ENCODE results near the gene ZNF280C.

The ZNF280C gene

DNA sequence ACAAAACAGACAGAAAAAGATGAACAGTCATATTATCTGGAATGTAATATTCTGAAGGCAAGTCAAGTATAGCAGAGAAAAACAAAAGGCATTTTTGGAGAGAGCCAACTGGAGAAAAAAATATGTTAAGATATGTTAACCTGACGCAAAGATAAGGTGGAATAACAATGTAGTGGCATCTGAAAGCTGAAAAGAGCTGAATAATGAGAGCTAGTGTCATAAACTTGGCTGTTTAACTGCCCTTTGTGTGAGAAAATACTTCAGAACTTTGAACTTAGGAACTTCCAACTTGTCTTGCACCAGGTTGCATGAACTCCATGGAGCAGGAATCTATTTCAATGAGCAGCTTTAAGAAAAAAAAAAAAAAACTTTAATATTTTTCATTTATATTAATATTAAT, 64.1 kb downstream of the ZNF280C start:
- Histone ChIP-seq H3K36me3 (ENCODE audit: control insufficient read depth in 4 of 4, insufficient read depth in 4 of 4, low read length in 3 of 4) (peaks cover 0 to 7% (median 2%) of the 10 kb centered on the region in 4 experiments), H3K4me3 (ENCODE audit: control insufficient read depth in 1 of 7, extremely low read depth in 1 of 7, insufficient read depth in 4 of 7, low read depth in 2 of 7, low read length in 6 of 7) (no peak overlapping the region), H3K9me3 (ENCODE audit: control extremely low read depth in 1 of 5, control insufficient read depth in 4 of 5, insufficient read depth in 2 of 5, low read depth in 1 of 5, low read length in 4 of 5) (no peaks in the 10 kb centered on the region), H3K27ac (ENCODE audit: insufficient read depth in 1 of 2, low read depth in 1 of 2, low read length in 2 of 2, poor library complexity in 1 of 2, severe bottlenecking in 2 of 2) (no peak overlapping the region), H3K4me1 (ENCODE audit: control extremely low read depth in 1 of 4, control insufficient read depth in 4 of 4, insufficient read depth in 4 of 4, low read length in 3 of 4) (no peaks in the 10 kb centered on the region), H3K27me3 (replicated peaks in 2 of 5; ENCODE audit: control insufficient read depth in 4 of 5, insufficient read depth in 5 of 5, low read length in 4 of 5) (no peaks in the 10 kb centered on the region)
- ChIA-PET CTCF (no interaction called here), POLR2A (no interaction called here)
- no peak for DNase-seq
- 75% methylated on average over 1 of the region's 1 CpG for WGBS (ENCODE audit: insufficient coverage)

- no peak for DNase-seq
- Histone ChIP-seq H3K27ac (ENCODE audit: insufficient read depth in 1 of 2, low read depth in 1 of 2, low read length in 2 of 2, poor library complexity in 1 of 2, severe bottlenecking in 2 of 2) (no peak overlapping the region), H3K36me3 (ENCODE audit: control insufficient read depth in 4 of 4, insufficient read depth in 4 of 4, low read length in 3 of 4) (peaks cover 0 to 2% (median 0%) of the 10 kb centered on the region in 4 experiments), H3K4me1 (ENCODE audit: control extremely low read depth in 1 of 4, control insufficient read depth in 4 of 4, insufficient read depth in 4 of 4, low read length in 3 of 4) (no peaks in the 10 kb centered on the region), H3K9me3 (ENCODE audit: control extremely low read depth in 1 of 5, control insufficient read depth in 4 of 5, insufficient read depth in 2 of 5, low read depth in 1 of 5, low read length in 4 of 5) (no peaks in the 10 kb centered on the region), H3K27me3 (replicated peaks in 2 of 5; ENCODE audit: control insufficient read depth in 4 of 5, insufficient read depth in 5 of 5, low read length in 4 of 5) (no peaks in the 10 kb centered on the region), H3K4me3 (ENCODE audit: control insufficient read depth in 1 of 7, extremely low read depth in 1 of 7, insufficient read depth in 4 of 7, low read depth in 2 of 7, low read length in 6 of 7) (no peak overlapping the region)
- CTCF ChIA-PET = interaction anchor here (0.7 to 1.8 kb wide), 4 partner anchors 10 to 122 kb away, joined by 3 to 6 read pairs (median 4); no protein-coding TSS in a partner anchor
- 81% methylated on average over 4 of the region's 5 CpGs for WGBS (ENCODE audit: insufficient coverage)
- POLR2A ChIA-PET = no interaction called here
Observed at GRCh38 chrX:130197464-130197863, 71.2 kb downstream of the ZNF280C start.

GRCh38 chrX:130196466-130196865, 72.2 kb downstream of the ZNF280C start:
- Histone ChIP-seq H3K27ac (ENCODE audit: insufficient read depth in 1 of 2, low read depth in 1 of 2, low read length in 2 of 2, poor library complexity in 1 of 2, severe bottlenecking in 2 of 2) (no peak overlapping the region), H3K27me3 (replicated peaks in 2 of 5; ENCODE audit: control insufficient read depth in 4 of 5, insufficient read depth in 5 of 5, low read length in 4 of 5) (no peaks in the 10 kb centered on the region), H3K4me3 (ENCODE audit: control insufficient read depth in 1 of 7, extremely low read depth in 1 of 7, insufficient read depth in 4 of 7, low read depth in 2 of 7, low read length in 6 of 7) (no peak overlapping the region), H3K4me1 (ENCODE audit: control extremely low read depth in 1 of 4, control insufficient read depth in 4 of 4, insufficient read depth in 4 of 4, low read length in 3 of 4) (no peaks in the 10 kb centered on the region), H3K36me3 (ENCODE audit: control insufficient read depth in 4 of 4, insufficient read depth in 4 of 4, low read length in 3 of 4) (no peaks in the 10 kb centered on the region), H3K9me3 (ENCODE audit: control extremely low read depth in 1 of 5, control insufficient read depth in 4 of 5, insufficient read depth in 2 of 5, low read depth in 1 of 5, low read length in 4 of 5) (no peaks in the 10 kb centered on the region)
- POLR2A ChIA-PET = no interaction called here
- 97% methylated on average over 7 of the region's 7 CpGs for WGBS (ENCODE audit: insufficient coverage)
- no peak for DNase-seq
- CTCF ChIA-PET = interaction anchor here (1.4 to 1.8 kb wide), 2 partner anchors 9 to 116 kb away, joined by 5 to 6 read pairs; no protein-coding TSS in a partner anchor

DNA sequence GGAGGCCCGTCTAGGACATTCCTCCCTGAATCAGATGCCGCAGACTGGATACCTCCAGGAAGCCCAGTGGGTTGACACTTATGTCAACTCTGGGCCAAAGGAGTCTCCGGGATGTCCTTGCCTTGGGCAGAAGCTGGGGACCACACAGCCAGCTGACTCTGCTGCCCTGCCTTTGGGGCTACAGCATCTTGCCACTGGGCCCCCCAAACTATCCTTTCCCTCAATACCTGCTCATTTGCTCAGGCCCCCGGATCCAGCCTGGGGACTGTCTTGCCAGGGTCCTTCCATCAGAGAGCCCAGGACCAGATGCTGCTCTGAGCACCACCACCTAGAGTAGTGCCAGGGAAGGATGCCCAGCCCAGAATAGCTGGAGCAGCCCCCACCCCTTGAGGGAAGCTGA, 77.9 kb downstream of the ZNF280C start:
- CTCF ChIA-PET = interaction anchor here (0.9 to 4.3 kb wide), 5 partner anchors 10 to 110 kb away, joined by 3 to 22 read pairs (median 4); no protein-coding TSS in a partner anchor

DNA sequence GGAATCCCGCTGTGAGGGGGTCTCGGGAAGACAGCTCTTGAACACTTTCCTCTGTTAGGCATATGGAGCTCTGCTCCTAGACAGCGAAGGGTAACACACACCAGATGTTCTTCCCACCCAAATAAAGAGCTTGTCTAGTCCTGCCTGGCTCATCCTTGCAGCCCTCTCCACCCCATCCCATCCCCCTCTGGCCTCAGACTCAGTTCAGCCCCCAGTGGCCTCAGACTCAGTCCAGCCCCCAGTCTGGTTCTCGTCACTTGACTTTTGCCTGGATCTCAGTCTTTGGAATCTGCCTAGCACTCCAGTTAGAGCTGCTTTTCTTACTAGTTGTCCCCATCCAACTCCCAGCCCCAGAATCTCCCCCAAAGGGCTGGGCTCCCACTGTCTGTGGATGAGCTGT, 82.0 kb downstream of the ZNF280C start:
- Histone ChIP-seq H3K4me1 (ENCODE audit: control extremely low read depth in 1 of 4, control insufficient read depth in 4 of 4, insufficient read depth in 4 of 4, low read length in 3 of 4) (peaks cover 0 to 7% (median 3%) of the 10 kb centered on the region in 4 experiments), H3K4me3 (ENCODE audit: control insufficient read depth in 1 of 7, extremely low read depth in 1 of 7, insufficient read depth in 4 of 7, low read depth in 2 of 7, low read length in 6 of 7) (no peak overlapping the region), H3K36me3 (ENCODE audit: control insufficient read depth in 4 of 4, insufficient read depth in 4 of 4, low read length in 3 of 4) (peaks cover 0 to 6% (median 0%) of the 10 kb centered on the region in 4 experiments), H3K27ac (ENCODE audit: insufficient read depth in 1 of 2, low read depth in 1 of 2, low read length in 2 of 2, poor library complexity in 1 of 2, severe bottlenecking in 2 of 2) (no peak overlapping the region), H3K9me3 (ENCODE audit: control extremely low read depth in 1 of 5, control insufficient read depth in 4 of 5, insufficient read depth in 2 of 5, low read depth in 1 of 5, low read length in 4 of 5) (no peaks in the 10 kb centered on the region), H3K27me3 (replicated peaks in 2 of 5; ENCODE audit: control insufficient read depth in 4 of 5, insufficient read depth in 5 of 5, low read length in 4 of 5) (no peaks in the 10 kb centered on the region)
- CTCF ChIA-PET = interaction anchor here (0.8 to 2.5 kb wide), 4 partner anchors 21 to 110 kb away, joined by 3 to 7 read pairs (median 4); partner anchors contain the start of gene AIFM1
- POLR2A ChIA-PET = no interaction called here
- no peak for DNase-seq
- 76% methylated on average over 4 of the region's 4 CpGs for WGBS (ENCODE audit: insufficient coverage)

More for the DNA sequence above, 77.9 kb downstream of the ZNF280C start:
- POLR2A ChIA-PET = no interaction called here
- H3K4me1 ChIP-seq (ENCODE audit: control extremely low read depth in 1 of 4, control insufficient read depth in 4 of 4, insufficient read depth in 4 of 4, low read length in 3 of 4) = no peaks in the 10 kb centered on the region
- H3K36me3 ChIP-seq (ENCODE audit: control insufficient read depth in 4 of 4, insufficient read depth in 4 of 4, low read length in 3 of 4) = no peaks in the 10 kb centered on the region
- H3K27me3 ChIP-seq (replicated peaks in 2 of 5; ENCODE audit: control insufficient read depth in 4 of 5, insufficient read depth in 5 of 5, low read length in 4 of 5) = no peaks in the 10 kb centered on the region
- WGBS (ENCODE audit: insufficient coverage) = 89% methylated on average over 4 of the region's 4 CpGs
- H3K4me3 ChIP-seq (ENCODE audit: control insufficient read depth in 1 of 7, extremely low read depth in 1 of 7, insufficient read depth in 4 of 7, low read depth in 2 of 7, low read length in 6 of 7) = no peak overlapping the region
- DNase-seq = no peak
- H3K9me3 ChIP-seq (ENCODE audit: control extremely low read depth in 1 of 5, control insufficient read depth in 4 of 5, insufficient read depth in 2 of 5, low read depth in 1 of 5, low read length in 4 of 5) = no peaks in the 10 kb centered on the region
- H3K27ac ChIP-seq (ENCODE audit: insufficient read depth in 1 of 2, low read depth in 1 of 2, low read length in 2 of 2, poor library complexity in 1 of 2, severe bottlenecking in 2 of 2) = no peak overlapping the region

GRCh38 chrX:130184857-130185256, 83.8 kb downstream of the ZNF280C start:
- H3K36me3 ChIP-seq (ENCODE audit: control insufficient read depth in 4 of 4, insufficient read depth in 4 of 4, low read length in 3 of 4) = peaks cover 0 to 6% (median 0%) of the 10 kb centered on the region in 4 experiments
- POLR2A ChIA-PET = no interaction called here
- CTCF ChIA-PET = no interaction called here

GRCh38 chrX:130184168-130184567, 84.5 kb downstream of the ZNF280C start:
- DNase-seq = no peak
- Histone ChIP-seq H3K4me1 (ENCODE audit: control extremely low read depth in 1 of 4, control insufficient read depth in 4 of 4, insufficient read depth in 4 of 4, low read length in 3 of 4) (peaks cover 0 to 20% (median 9%) of the 10 kb centered on the region in 4 experiments), H3K27ac (ENCODE audit: insufficient read depth in 1 of 2, low read depth in 1 of 2, low read length in 2 of 2, poor library complexity in 1 of 2, severe bottlenecking in 2 of 2) (no peak overlapping the region), H3K27me3 (replicated peaks in 2 of 5; ENCODE audit: control insufficient read depth in 4 of 5, insufficient read depth in 5 of 5, low read length in 4 of 5) (no peaks in the 10 kb centered on the region), H3K4me3 (ENCODE audit: control insufficient read depth in 1 of 7, extremely low read depth in 1 of 7, insufficient read depth in 4 of 7, low read depth in 2 of 7, low read length in 6 of 7) (no peak overlapping the region), H3K9me3 (ENCODE audit: control extremely low read depth in 1 of 5, control insufficient read depth in 4 of 5, insufficient read depth in 2 of 5, low read depth in 1 of 5, low read length in 4 of 5) (no peaks in the 10 kb centered on the region), H3K36me3 (ENCODE audit: control insufficient read depth in 4 of 4, insufficient read depth in 4 of 4, low read length in 3 of 4) (peaks cover 0 to 6% (median 0%) of the 10 kb centered on the region in 4 experiments)
- ChIA-PET CTCF (no interaction called here), POLR2A (no interaction called here)
- 96% methylated on average over 11 of the region's 11 CpGs for WGBS (ENCODE audit: insufficient coverage)

More at GRCh38 chrX:130184857-130185256, 83.8 kb downstream of the ZNF280C start:
- H3K9me3 ChIP-seq (ENCODE audit: control extremely low read depth in 1 of 5, control insufficient read depth in 4 of 5, insufficient read depth in 2 of 5, low read depth in 1 of 5, low read length in 4 of 5) = no peaks in the 10 kb centered on the region
- H3K27me3 ChIP-seq (replicated peaks in 2 of 5; ENCODE audit: control insufficient read depth in 4 of 5, insufficient read depth in 5 of 5, low read length in 4 of 5) = no peaks in the 10 kb centered on the region
- H3K27ac ChIP-seq (ENCODE audit: insufficient read depth in 1 of 2, low read depth in 1 of 2, low read length in 2 of 2, poor library complexity in 1 of 2, severe bottlenecking in 2 of 2) = no peak overlapping the region
- DNase-seq = no peak
- H3K4me1 ChIP-seq (ENCODE audit: control extremely low read depth in 1 of 4, control insufficient read depth in 4 of 4, insufficient read depth in 4 of 4, low read length in 3 of 4) = peaks cover 0 to 13% (median 5%) of the 10 kb centered on the region in 4 experiments
- no peak overlapping the region for H3K4me3 ChIP-seq (ENCODE audit: control insufficient read depth in 1 of 7, extremely low read depth in 1 of 7, insufficient read depth in 4 of 7, low read depth in 2 of 7, low read length in 6 of 7)
- WGBS (ENCODE audit: insufficient coverage) = no CpG with 5 or more reads among the region's 2 CpGs
